Measurements from ENCODE around the gene GHITM. TPM values are rescaled to one million over a fixed set of nuclear protein-coding genes. Genes with fewer than 3 reads are reported as not detected.

The GHITM gene
- total RNA-seq, 1 donor from 2014 or later, result 415 TPM

DNA sequence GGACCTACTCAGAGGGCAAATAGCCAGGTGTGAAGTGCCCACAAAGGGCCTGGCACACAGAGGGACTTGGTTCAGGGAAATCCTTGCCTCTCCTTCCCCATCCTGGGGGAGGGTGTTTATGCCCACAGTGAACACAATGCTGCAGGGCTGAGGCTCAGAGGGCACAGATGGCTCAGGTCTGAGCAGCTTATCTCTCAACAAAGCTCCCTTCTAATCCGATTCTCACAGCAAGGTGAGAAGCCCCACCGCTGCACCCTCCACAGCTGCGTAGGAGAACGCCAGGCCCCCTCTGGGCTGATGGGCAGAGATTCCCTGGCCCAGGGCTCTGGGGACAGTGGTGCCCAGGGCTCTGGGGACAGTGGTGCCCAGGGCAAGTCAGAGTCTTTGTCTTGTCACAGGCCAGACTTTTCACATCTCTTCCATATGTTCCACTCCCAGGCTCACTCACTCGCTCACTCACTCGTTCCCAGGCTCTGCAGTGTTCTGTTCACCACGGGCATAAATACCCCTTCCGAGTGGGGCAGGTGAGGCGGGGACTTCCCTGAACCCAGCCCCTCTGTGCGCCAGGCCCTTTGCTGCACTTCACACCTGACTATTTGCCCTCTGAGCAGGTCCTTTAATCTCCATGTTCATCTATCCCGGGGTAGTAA is 46.3 kb downstream of the GHITM start:
- no peak overlapping the region for H3K4me3 ChIP-seq (ENCODE audit: low read depth, low read length)
- no peaks in the 10 kb centered on the region for H3K36me3 ChIP-seq (ENCODE audit: control insufficient read depth, insufficient read depth, low read length)
- H3K27me3 ChIP-seq (ENCODE audit: control insufficient read depth, insufficient read depth, low read length), result no peaks in the 10 kb centered on the region
- DNase-seq (ENCODE audit: low read depth), result no peak
- TF ChIP-seq, protein P1, sequence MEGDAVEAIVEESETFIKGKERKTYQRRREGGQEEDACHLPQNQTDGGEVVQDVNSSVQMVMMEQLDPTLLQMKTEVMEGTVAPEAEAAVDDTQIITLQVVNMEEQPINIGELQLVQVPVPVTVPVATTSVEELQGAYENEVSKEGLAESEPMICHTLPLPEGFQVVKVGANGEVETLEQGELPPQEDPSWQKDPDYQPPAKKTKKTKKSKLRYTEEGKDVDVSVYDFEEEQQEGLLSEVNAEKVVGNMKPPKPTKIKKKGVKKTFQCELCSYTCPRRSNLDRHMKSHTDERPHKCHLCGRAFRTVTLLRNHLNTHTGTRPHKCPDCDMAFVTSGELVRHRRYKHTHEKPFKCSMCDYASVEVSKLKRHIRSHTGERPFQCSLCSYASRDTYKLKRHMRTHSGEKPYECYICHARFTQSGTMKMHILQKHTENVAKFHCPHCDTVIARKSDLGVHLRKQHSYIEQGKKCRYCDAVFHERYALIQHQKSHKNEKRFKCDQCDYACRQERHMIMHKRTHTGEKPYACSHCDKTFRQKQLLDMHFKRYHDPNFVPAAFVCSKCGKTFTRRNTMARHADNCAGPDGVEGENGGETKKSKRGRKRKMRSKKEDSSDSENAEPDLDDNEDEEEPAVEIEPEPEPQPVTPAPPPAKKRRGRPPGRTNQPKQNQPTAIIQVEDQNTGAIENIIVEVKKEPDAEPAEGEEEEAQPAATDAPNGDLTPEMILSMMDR (IDR thresholded peaks at IDR 0.05; ENCODE audit: insufficient read depth, low read length, severe bottlenecking), result no peak
- FAIRE-seq, result no peak

DNA sequence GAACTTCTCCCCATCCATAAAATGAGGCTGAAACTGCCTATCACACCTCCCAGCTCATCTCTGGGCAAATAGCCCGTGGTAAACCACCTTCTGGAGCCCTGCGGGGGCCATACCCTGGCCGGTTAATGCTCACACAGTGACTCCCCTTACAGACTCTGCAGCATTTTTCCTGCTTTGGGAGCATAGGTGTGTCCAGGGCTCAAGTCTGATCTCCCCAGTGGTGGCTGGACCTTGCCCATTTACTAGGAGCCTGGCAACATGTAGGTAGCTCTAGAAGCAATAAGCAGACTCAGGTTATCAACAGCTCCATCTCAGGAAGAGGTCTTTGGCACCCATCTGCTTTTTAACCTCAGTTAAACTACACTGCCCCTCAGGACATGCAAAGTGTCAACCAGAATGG is 49.5 kb downstream of the GHITM start:
- Histone ChIP-seq H3K36me3 (ENCODE audit: control insufficient read depth, insufficient read depth, low read length) (no peaks in the 10 kb centered on the region), H3K27me3 (ENCODE audit: control insufficient read depth, insufficient read depth, low read length) (no peaks in the 10 kb centered on the region), H3K4me3 (ENCODE audit: low read depth, low read length) (no peak overlapping the region)
- DNase-seq (ENCODE audit: low read depth) (no peak), FAIRE-seq (no peak)
- TF ChIP-seq, protein P1 (IDR thresholded peaks at IDR 0.05; ENCODE audit: insufficient read depth, low read length, severe bottlenecking), result no peak

DNA sequence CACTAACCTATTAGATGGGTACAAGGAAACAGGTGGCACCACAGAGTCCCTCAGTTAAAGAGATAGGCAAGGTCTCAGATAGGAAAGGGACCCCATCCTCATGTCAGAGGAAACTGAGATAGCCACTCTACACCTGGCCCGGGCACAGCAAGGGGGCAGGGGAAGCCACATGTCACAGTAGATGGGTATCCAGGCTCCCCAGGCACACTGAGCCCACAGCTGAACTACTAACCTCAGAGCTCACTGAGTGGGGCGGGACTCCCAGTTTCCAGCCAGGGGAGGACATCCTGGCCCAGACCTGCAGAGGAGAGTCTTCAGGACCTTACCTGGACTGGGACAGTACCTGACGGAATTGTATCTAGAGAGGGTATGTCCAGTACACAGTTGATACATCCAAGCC is 51.3 kb downstream of the GHITM start:
- peaks cover 1% of the 10 kb centered on the region for H3K27me3 ChIP-seq (ENCODE audit: control insufficient read depth, insufficient read depth, low read length)
- DNase-seq (ENCODE audit: low read depth) (no peak), FAIRE-seq (no peak)
- no peak overlapping the region for H3K4me3 ChIP-seq (ENCODE audit: low read depth, low read length)
- no peaks in the 10 kb centered on the region for H3K36me3 ChIP-seq (ENCODE audit: control insufficient read depth, insufficient read depth, low read length)
- TF ChIP-seq, protein P1 (IDR thresholded peaks at IDR 0.05; ENCODE audit: insufficient read depth, low read length, severe bottlenecking), result no peak

DNA sequence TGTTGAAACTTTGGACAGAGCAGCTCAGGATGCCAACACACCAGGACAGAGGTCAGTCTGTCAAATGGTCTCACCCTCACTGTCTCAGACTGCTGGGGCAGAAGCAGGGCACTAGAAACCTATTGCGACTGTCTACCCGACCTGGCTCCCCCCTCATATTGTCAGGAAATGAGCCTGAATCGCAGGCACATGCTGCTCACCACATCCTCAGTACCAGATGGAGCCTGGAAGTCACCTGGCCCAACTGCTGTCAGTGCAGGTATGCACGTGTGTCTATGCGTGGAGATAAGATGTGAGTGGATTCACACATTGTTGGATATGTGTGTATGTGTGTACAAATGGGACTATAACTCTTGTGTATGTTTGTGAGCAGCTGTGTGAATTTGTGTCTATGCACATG is 51.8 kb downstream of the GHITM start:
- no peak overlapping the region for H3K4me3 ChIP-seq (ENCODE audit: low read depth, low read length)
- DNase-seq (ENCODE audit: low read depth), result no peak
- TF ChIP-seq, protein P1 (IDR thresholded peaks at IDR 0.05; ENCODE audit: insufficient read depth, low read length, severe bottlenecking), result no peak
- FAIRE-seq, result no peak
- H3K36me3 ChIP-seq (ENCODE audit: control insufficient read depth, insufficient read depth, low read length), result no peaks in the 10 kb centered on the region
- H3K27me3 ChIP-seq (ENCODE audit: control insufficient read depth, insufficient read depth, low read length), result peaks cover 1% of the 10 kb centered on the region

DNA sequence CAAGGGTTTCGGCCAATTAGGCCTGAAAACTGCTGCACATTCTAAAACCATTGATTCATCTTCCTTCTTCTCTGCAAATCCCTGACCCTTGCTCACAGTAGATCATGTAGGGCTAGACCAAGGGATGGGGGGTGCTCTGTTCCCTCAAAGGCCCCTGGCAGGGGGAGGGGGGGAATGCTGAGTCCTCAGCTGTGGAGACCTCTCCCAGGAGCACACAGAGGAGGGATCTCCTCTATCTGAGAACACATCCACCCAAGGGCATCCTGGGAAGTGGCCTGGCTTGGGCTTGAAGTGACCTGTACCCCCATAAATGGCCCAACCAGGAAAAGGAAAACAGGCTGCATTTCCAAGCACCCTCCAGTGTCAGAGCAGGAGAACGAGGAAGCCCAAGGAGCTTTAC is 54.0 kb downstream of the GHITM start:
- DNase-seq (ENCODE audit: low read depth) (no peak), FAIRE-seq (peak; percentile 28)
- Histone ChIP-seq H3K4me3 (ENCODE audit: low read depth, low read length) (no peak overlapping the region), H3K36me3 (ENCODE audit: control insufficient read depth, insufficient read depth, low read length) (no peaks in the 10 kb centered on the region), H3K27me3 (ENCODE audit: control insufficient read depth, insufficient read depth, low read length) (peaks cover 1% of the 10 kb centered on the region)
- TF ChIP-seq, protein P1 (IDR thresholded peaks at IDR 0.05; ENCODE audit: insufficient read depth, low read length, severe bottlenecking), result no peak

DNA sequence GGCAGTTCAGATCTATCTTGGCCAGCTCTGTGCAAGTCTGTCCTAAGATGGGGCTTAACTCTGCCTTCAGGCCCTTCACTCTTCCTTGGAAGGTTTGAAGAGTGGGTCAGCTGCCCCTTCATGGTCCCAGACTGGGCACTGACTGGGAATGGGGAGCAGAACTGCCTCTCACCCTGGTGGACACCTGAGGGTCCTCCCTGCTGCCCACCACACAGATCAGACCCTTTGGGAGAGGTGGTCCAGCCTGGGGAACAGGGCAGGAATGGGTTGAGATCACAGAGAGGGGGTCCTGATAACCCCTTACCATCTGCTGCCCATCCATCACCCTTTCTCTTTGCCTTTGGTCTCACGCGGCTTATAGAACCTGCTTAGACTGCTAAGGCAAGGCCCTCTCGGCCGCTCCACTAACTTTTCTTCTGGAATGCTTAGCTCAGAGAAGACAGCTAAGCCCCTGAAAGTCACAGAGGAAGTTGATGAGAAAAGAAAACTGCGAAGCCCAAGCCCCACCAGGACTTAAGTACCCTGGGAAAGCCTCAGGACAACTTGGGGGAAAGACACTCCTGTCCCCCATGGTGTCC is 54.6 kb downstream of the GHITM start:
- no peak for FAIRE-seq
- TF ChIP-seq, protein P1 (IDR thresholded peaks at IDR 0.05; ENCODE audit: insufficient read depth, low read length, severe bottlenecking), result no peak
- peak overlapping the region; percentile 44 for H3K4me3 ChIP-seq (ENCODE audit: low read depth, low read length)
- no peaks in the 10 kb centered on the region for H3K36me3 ChIP-seq (ENCODE audit: control insufficient read depth, insufficient read depth, low read length)
- H3K27me3 ChIP-seq (ENCODE audit: control insufficient read depth, insufficient read depth, low read length), result peaks cover 1% of the 10 kb centered on the region
- DNase-seq (ENCODE audit: low read depth), result peak; percentile 4

All from bronchial epithelial cell (primary cell).